ENCODE measurements around the gene TIAM2. TPM values are rescaled to one million over a fixed set of nuclear protein-coding genes. Genes with fewer than 3 reads are reported as not detected.

Gene TIAM2
- polyA plus RNA-seq, 3 donors = 18.0 to 21.5 (median 18.1) TPM

- DNase-seq (ENCODE audit: extremely low read depth in 1 of 11, low read depth in 9 of 11, low spot score in 4 of 11) = no peak
Observed at GRCh38 chr6:154981079-154981870, 13.8 kb upstream of the TIAM2 start.

DNA sequence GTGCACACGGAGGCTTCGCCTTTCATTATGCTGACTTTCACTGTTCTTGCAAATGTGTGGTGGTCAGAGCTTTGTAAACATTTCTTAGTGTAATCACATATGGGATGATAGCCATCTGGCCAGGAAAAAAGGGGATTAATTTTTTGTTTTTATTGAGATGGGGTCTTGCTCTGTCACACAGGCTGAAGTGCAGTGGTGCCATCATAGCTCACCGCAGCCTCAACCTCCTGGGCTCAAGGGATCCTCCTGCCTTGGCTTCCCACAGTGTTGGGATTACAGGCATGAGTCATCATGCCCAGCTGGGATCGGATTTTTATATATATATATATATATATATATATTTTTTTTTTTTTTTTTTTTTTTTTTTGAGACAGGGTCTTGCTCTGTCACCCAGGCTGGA lies 11.0 kb upstream of the TIAM2 start:
- DNase-seq (ENCODE audit: extremely low read depth in 1 of 11, low read depth in 9 of 11, low spot score in 4 of 11) = no peak

GRCh38 chr6:154986787-154987235 lies 8.3 kb upstream of the TIAM2 start:
- DNase-seq (ENCODE audit: extremely low read depth in 1 of 11, low read depth in 9 of 11, low spot score in 4 of 11) = no peak

GRCh38 chr6:154989448-154989847 lies 5.7 kb upstream of the TIAM2 start:
- no peak for DNase-seq (ENCODE audit: extremely low read depth in 1 of 11, low read depth in 9 of 11, low spot score in 4 of 11)

DNA sequence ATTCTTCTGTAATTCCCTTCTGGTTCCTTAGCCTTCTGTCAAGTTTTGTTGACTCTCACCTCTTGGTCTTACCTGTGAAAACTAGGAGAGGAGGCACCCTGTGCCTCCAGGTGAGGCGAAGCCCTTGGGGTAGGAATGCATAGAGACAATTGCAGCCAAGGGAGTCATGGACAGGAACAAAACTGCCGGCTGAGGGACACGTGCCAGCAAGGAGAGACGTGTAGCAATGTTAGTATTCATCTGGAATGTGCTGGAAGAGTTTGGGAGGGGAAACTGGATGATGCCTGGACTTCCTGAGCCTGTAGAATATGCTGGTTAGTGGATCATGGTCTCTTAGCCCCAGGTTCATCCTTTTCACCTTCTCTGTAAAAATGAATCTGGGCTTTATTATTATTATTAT lies 3.9 kb upstream of the TIAM2 start:
- DNase-seq (ENCODE audit: extremely low read depth in 1 of 11, low read depth in 9 of 11, low spot score in 4 of 11) = no peak

DNA sequence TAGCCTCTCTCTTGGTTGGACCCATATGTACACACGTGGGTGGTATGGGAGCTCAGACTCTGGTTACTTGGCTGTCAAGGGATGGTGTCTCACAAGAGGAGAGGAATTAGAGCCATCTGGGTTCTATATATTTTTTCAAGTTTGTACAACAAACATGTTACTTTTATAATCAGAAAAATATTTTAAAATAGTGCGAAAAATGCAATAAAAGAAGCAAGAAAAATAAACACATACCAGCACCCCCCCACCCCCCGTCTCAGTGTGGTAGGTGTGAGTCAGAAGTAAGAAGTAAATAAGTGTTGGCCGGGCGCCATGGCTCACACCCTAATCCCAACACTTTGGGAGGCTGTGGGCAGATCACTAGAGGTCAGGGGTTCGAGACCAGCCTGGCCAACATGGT lies 2.1 kb upstream of the TIAM2 start:
- DNase-seq (ENCODE audit: extremely low read depth in 1 of 11, low read depth in 9 of 11, low spot score in 4 of 11) = no peak

DNA sequence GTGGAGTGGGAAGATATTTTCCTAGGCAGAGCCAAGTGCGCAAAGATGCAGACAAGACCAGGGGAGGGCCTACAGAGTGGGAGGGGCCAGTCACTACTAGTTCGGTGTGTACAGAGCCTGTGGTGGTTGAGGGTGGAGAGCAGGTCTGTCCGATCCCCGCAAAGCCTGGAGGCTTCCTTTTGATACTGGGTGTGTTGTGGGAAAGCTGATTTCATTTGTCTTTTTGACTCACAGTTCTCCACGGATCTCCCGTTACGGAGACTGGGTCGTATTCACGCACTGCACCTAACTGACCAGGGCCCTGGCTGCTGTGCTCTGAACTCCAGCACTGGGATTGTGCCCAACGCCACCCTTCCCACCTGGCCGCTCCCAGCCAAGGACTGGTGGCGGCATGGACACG lies 1.4 kb upstream of the TIAM2 start:
- DNase-seq (ENCODE audit: extremely low read depth in 1 of 11, low read depth in 9 of 11, low spot score in 4 of 11) = no peak

GRCh38 chr6:154994836-154995253 lies 270 bp upstream of the TIAM2 start:
- no peak for DNase-seq (ENCODE audit: extremely low read depth in 1 of 11, low read depth in 9 of 11, low spot score in 4 of 11)

DNA sequence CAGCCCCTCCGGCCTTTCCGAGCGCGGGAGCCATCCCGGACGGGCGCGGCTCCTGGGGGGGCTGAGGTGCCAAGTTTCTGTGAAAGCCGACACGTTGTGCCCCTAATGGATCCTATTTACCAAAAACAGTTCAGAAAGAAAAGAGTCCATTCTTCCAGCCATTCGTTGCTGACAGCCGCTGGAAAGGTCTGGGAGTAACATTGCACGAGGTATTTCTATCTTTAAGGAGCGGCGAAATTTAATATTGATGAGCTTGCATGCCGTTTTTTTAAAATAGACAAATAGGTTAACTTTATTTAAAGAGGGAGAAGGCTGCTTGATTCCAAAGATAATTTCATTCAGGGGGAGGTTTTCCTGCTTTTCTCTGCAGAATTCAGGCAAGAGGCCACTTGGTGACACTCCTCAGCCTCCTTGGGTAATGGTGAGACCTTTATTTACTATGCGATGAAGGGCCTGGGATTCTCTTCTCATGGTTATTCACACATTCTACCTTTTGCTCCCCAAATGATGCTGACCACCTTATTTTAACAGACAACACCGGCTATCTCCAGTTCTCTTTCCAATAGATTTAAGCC lies 988 bp downstream of the TIAM2 start:
- DNase-seq (ENCODE audit: extremely low read depth in 1 of 11, low read depth in 9 of 11, low spot score in 4 of 11) = no peak

- no peak for DNase-seq (ENCODE audit: extremely low read depth in 1 of 11, low read depth in 9 of 11, low spot score in 4 of 11)
Observed at GRCh38 chr6:154996841-154997311, 1.8 kb downstream of the TIAM2 start.

DNA sequence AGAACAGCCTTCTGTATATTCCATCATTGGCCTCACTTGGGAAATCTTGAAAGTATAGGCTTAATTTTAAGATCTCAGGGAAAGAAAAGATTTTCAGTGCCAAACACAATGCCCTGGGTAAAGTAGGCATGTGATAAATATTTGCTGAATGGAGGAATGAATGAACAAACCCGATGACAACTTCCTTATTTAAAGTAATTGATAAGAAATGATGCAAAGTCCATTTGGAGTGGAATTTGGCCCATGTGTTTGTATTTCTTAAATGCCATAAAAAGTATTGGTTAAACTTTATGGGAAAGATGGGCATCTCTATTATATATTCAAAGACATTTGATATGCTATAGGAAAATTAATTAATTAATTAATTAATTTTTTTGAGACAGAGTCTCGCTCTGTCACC lies 3.7 kb downstream of the TIAM2 start:
- DNase-seq (ENCODE audit: extremely low read depth in 1 of 11, low read depth in 9 of 11, low spot score in 4 of 11) = no peak

GRCh38 chr6:155001482-155001881 lies 6.4 kb downstream of the TIAM2 start:
- no peak for DNase-seq (ENCODE audit: extremely low read depth in 1 of 11, low read depth in 9 of 11, low spot score in 4 of 11)

DNA sequence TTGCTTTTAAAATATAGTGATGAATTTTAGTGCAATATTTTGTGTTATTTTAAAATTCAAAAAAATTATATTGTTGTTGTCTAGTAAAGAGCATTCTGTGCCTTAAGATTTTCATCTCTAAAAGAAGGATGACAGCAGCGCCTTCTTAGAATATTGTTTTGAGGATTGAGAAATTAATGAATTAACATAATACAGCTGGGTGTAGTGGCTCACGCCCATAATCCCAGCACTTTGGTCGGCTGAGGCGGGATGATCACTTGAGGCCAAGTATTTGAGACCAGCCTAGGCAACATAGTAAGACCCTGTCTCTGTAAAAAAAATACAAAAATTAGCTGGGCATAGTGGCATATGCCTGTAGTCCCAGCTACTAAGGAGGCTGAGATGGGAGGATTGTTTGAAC lies 6.8 kb downstream of the TIAM2 start:
- DNase-seq (ENCODE audit: extremely low read depth in 1 of 11, low read depth in 9 of 11, low spot score in 4 of 11) = no peak

- no peak for DNase-seq (ENCODE audit: extremely low read depth in 1 of 11, low read depth in 9 of 11, low spot score in 4 of 11)
Observed at GRCh38 chr6:155003476-155003875, 8.4 kb downstream of the TIAM2 start.

GRCh38 chr6:155004017-155004416 lies 8.9 kb downstream of the TIAM2 start:
- no peak for DNase-seq (ENCODE audit: extremely low read depth in 1 of 11, low read depth in 9 of 11, low spot score in 4 of 11)

- DNase-seq (ENCODE audit: extremely low read depth in 1 of 11, low read depth in 9 of 11, low spot score in 4 of 11) = no peak
Observed at GRCh38 chr6:155004576-155005372, 9.7 kb downstream of the TIAM2 start.

GRCh38 chr6:155008625-155009024 lies 13.5 kb downstream of the TIAM2 start:
- DNase-seq (ENCODE audit: extremely low read depth in 1 of 11, low read depth in 9 of 11, low spot score in 4 of 11) = no peak

DNA sequence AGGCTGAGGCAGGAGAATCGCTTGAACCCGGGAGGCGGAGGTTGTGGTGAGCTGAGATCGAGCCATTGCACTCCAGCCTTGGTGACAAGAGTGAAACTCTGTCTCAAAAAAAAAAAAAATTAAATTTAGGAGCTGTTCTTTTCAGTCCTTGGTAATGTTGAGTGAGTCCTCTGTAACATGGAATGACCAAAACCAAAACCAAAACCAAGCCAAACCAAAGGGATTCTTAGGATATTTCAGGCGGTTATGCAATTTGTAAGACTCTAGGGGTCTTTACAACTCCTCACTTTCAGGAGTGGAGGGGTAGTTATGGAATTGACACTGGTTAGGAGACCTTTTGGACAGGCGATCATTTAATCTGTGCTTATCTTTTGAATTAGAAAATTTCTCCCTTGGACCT lies 15.8 kb downstream of the TIAM2 start:
- DNase-seq (ENCODE audit: extremely low read depth in 1 of 11, low read depth in 9 of 11, low spot score in 4 of 11) = no peak

- peak in 3 of 11 donors; percentile 13 to 46 (median 34) for DNase-seq (ENCODE audit: extremely low read depth in 1 of 11, low read depth in 9 of 11, low spot score in 4 of 11)
Observed at GRCh38 chr6:155011809-155012291, 16.7 kb downstream of the TIAM2 start.

DNA sequence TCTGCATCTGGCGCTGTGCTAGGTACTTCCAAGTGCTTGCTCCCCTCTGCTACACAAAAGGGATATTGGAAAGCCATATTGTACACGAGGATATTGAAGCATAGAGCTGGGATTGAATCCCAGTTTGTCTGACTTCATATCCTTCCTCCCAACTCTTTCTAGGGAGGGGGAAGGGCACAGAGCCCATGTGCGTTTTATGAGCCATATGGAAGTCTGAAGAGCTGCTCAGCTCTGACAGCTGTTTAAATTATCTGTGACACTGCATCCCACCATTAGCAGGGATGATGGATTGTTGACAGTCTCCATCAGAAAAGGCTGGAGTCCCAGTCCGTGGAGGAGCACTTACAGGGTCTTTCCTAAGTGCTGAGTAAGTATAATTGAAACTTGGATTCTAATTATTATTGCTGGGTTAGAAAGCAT lies 18.4 kb downstream of the TIAM2 start:
- peak in 6 of 11 donors; percentile 20 to 51 (median 37) for DNase-seq (ENCODE audit: extremely low read depth in 1 of 11, low read depth in 9 of 11, low spot score in 4 of 11)

Measured in renal cortex interstitium (tissue), 11 donors.